Endothelial cell of umbilical vein (primary cell): Measurements from ENCODE around the gene KIF26A. TPM values are rescaled to one million over a fixed set of nuclear protein-coding genes. Genes with fewer than 3 reads are reported as not detected.

Experiments used
- BruUV-seq: library from RNA; stranded (reverse); fragments of 400-500 nt; replicated peaks from 2 replicates; lab custom pipeline; 2021; lab: Mats Ljungman, UMichigan
- CTCF ChIA-PET: fragments of 300-600, 350-600 bp; sonication (Branson Sonifier 250); formaldehyde crosslinking; loops from one replicate; lab custom pipeline; 2021; ENCODE audit warnings: antibody characterized with exemption, inconsistent platforms; lab: Charles Lee
- POLR2A ChIA-PET: fragments of 300-600, 350-600 bp; sonication (Branson Sonifier 250); formaldehyde crosslinking; loops from one replicate; lab custom pipeline; 2021; ENCODE audit warnings: antibody characterized with exemption, inconsistent platforms; lab: Charles Lee
- DNase-seq: peaks from one replicate; pipeline ENCODE4 v3.0.0-alpha.2; 2011; ENCODE audit warnings: low read depth, low spot score
- FAIRE-seq: peaks from 2 replicates; lab custom pipeline; 2011; peaks lifted over from hg19 to GRCh38; lab: Jason Lieb, UNC
- H2AFZ ChIP-seq: 2 replicates; pipeline ENCODE4 v1.6.0; 2012; ENCODE audit warnings: low read depth, low read length, control low read depth, inconsistent platforms
- H3K27ac ChIP-seq: 2 replicates; pipeline ENCODE4 v1.5.1; 2011; ENCODE audit warnings: low read depth, mild to moderate bottlenecking, control low read depth, low read length, moderate library complexity; ENCODE audit not compliant: insufficient read depth
- H3K27me3 ChIP-seq, 2 experiments: 2 replicates each; pipeline versions ENCODE4 v1.6.0 to v1.6.1; 2011; ENCODE audit warnings: low read length in 2 of 2, mixed read lengths in 1 of 2; ENCODE audit not compliant: control insufficient read depth in 2 of 2, insufficient read depth in 2 of 2
- H3K36me3 ChIP-seq, 2 experiments: 2 replicates in 1 of 2; 3 replicates in 1 of 2; pipeline ENCODE4 v1.5.1; 2011; ENCODE audit warnings: low read length in 2 of 2, mild to moderate bottlenecking in 1 of 2, moderate library complexity in 1 of 2; ENCODE audit not compliant: control insufficient read depth in 2 of 2, insufficient read depth in 2 of 2; ENCODE audit errors: extremely low read depth in 1 of 2
- H3K4me1 ChIP-seq: 3 replicates; pipeline ENCODE4 v1.5.1; 2011; ENCODE audit warnings: mild to moderate bottlenecking, low read length; ENCODE audit not compliant: control insufficient read depth, insufficient read depth; ENCODE audit errors: extremely low read depth
- H3K4me2 ChIP-seq: 2 replicates; pipeline ENCODE4 v1.6.1; 2011; ENCODE audit warnings: low read length, control low read depth, mixed read lengths; ENCODE audit not compliant: insufficient read depth
- H3K4me3 ChIP-seq, 3 experiments: fragments of 200-600 bp in 1 of 3; sonication (generic), shearing (Covaris generic) in 1 of 3; replicated peaks in 1 of 3; 2 replicates each; pipeline ENCODE4 v1.5.1; 2011 to 2016; ENCODE audit warnings: control low read depth in 3 of 3, low read length in 3 of 3, mild to moderate bottlenecking in 2 of 3, inconsistent platforms in 1 of 3, low read depth in 1 of 3, moderate library complexity in 1 of 3; ENCODE audit not compliant: insufficient read depth in 1 of 3
- H3K79me2 ChIP-seq: 2 replicates; pipeline ENCODE4 v1.6.0; 2012; ENCODE audit warnings: low read length, inconsistent platforms; ENCODE audit not compliant: control insufficient read depth, insufficient read depth
- H3K9ac ChIP-seq: replicated peaks from 2 replicates; pipeline ENCODE3; 2011; ENCODE audit warnings: low read length, control low read depth; ENCODE audit not compliant: insufficient read depth; ENCODE audit errors: extremely low read depth
- H3K9me1 ChIP-seq: replicated peaks from 3 replicates; pipeline ENCODE4 v1.6.0; 2011; ENCODE audit warnings: mild to moderate bottlenecking, low read length; ENCODE audit not compliant: control insufficient read depth, insufficient read depth; ENCODE audit errors: extremely low read depth
- H3K9me3 ChIP-seq: replicated peaks from 2 replicates; pipeline ENCODE4 v1.5.1; 2012; ENCODE audit warnings: low read length, inconsistent platforms; ENCODE audit not compliant: control insufficient read depth, insufficient read depth
- H4K20me1 ChIP-seq: replicated peaks from 2 replicates; pipeline ENCODE3; 2011; ENCODE audit warnings: mild to moderate bottlenecking, low read length; ENCODE audit not compliant: control insufficient read depth, insufficient read depth; ENCODE audit errors: extremely low read depth
- CTCF ChIP-seq, 2 donors: IDR thresholded peaks; 1 replicate in 1 of 2; 2 replicates in 1 of 2; pipeline ENCODE4 v1.5.1; 2011; ENCODE audit warnings: low read length in 2 of 2, mild to moderate bottlenecking in 2 of 2, moderate library complexity in 2 of 2, control low read depth in 1 of 2, inconsistent platforms in 1 of 2, low read depth in 1 of 2; ENCODE audit not compliant: insufficient read depth in 1 of 2; ENCODE audit errors: extremely low read depth in 1 of 2
- EZH2 ChIP-seq: IDR thresholded peaks from 2 replicates; pipeline ENCODE4 v1.6.1; 2012; ENCODE audit warnings: borderline replicate concordance, low read depth, mild to moderate bottlenecking, moderate library complexity, low read length, inconsistent platforms; ENCODE audit not compliant: severe bottlenecking
- GATA2 ChIP-seq: IDR thresholded peaks from 2 replicates; pipeline ENCODE4 v1.7.0; 2011; ENCODE audit warnings: low read depth, mild to moderate bottlenecking, moderate library complexity, mixed read lengths, low read length; ENCODE audit not compliant: insufficient read length, insufficient read depth
- JUN ChIP-seq: IDR thresholded peaks from 2 replicates; pipeline ENCODE4 v1.6.1; 2011; ENCODE audit warnings: borderline replicate concordance, low read depth; ENCODE audit not compliant: insufficient read length, insufficient read depth
- MYC ChIP-seq: IDR thresholded peaks from one replicate; pipeline ENCODE4 v1.6.1; 2011; ENCODE audit warnings: mild to moderate bottlenecking, low read depth, low read length
- dilution Hi-C: fragments of 300-500 bp; cut with MboI; formaldehyde crosslinking; loops from one replicate; pipeline ENCODE4 v1.15.0; 2019; ENCODE audit warnings: low sequenced_read_pairs; ENCODE audit not compliant: extremely low pct_ligation_motif_present
- intact Hi-C: fragments of 100-400 bp; cut with micrococcal nuclease; formaldehyde crosslinking; loops from one replicate; pipeline ENCODE4 v1.10.0; 2022
- polyA plus RNA-seq, 4 experiments: library from polyadenylated mRNA; depleted of rRNA in 3 of 4; stranded (reverse) in 3 of 4; unstranded in 1 of 4; fragments of >200 nt; gene quantifications; 2 replicates each; pipeline versions ENCODE4 v1.2.1 to v1.2.3, GENCODE V29; 2011 to 2012; ENCODE audit warnings: missing spikeins in 1 of 4
- total RNA-seq: library from RNA; stranded (reverse); gene quantifications from 2 replicates; pipeline ENCODE4 v1.2.3, GENCODE V29; 2021

KIF26A gene
- total and polyA plus RNA-seq, 2 donors (not counting 3 experiments of a cell fraction or from before 2014, with no cell fraction given) = 3.6 to 10.7 TPM

GRCh38 chr14:104142946-104143470, 4.6 kb downstream of the KIF26A start:
- H2AFZ ChIP-seq = no peak overlapping the region
- no peaks in the 10 kb centered on the region for H3K36me3 ChIP-seq
- H3K4me3 ChIP-seq = no peak overlapping the region
- H3K4me2 ChIP-seq = no peak overlapping the region
- TF ChIP-seq EZH2 (no peak), CTCF (IDR thresholded peaks at IDR 0.05; ENCODE audit: extremely low read depth in 1 of 2, insufficient read depth in 1 of 2, low read depth in 1 of 2, low read length in 2 of 2) (no peak), GATA2 (no peak), MYC (no peak), JUN (no peak)
- dilution Hi-C loops (no loop called here), intact Hi-C loops (no loop called here)
- POLR2A ChIA-PET = no interaction called here
- DNase-seq (no peak), FAIRE-seq (no peak)
- H3K79me2 ChIP-seq = peaks cover 3% of the 10 kb centered on the region
- no peaks in the 10 kb centered on the region for H4K20me1 ChIP-seq
- H3K9me3 ChIP-seq = no peaks in the 10 kb centered on the region
- no peak overlapping the region for H3K9ac ChIP-seq
- H3K4me1 ChIP-seq = peaks cover 17% of the 10 kb centered on the region
- no peaks in the 10 kb centered on the region for H3K27me3 ChIP-seq
- H3K27ac ChIP-seq = no peak overlapping the region
- CTCF ChIA-PET = interaction anchor here (1.0 to 1.7 kb wide), 2 partner anchors 9 to 34 kb away, joined by 3 read pairs; no protein-coding TSS in a partner anchor
- no TSS peak for BruUV-seq
- no peaks in the 10 kb centered on the region for H3K9me1 ChIP-seq
